GM23338 (cell line): ENCODE results near the gene PARVA. TPM values are rescaled to one million over a fixed set of nuclear protein-coding genes. Genes with fewer than 3 reads are reported as not detected.

Experiments
- ATAC-seq: fragments of 200-7000 bp; cut with Tn5 transposase; 3 replicates; pipeline ENCODE4 v1.9.1; 2020
- DNase-seq: peaks from one replicate; pipeline ENCODE4 v3.0.0-alpha.2; 2015; ENCODE audit warnings: low spot score
- H2AFZ ChIP-seq: fragments of 200-600 bp; sonication (generic); 2 replicates; pipeline ENCODE4 v1.8.0; 2016; ENCODE audit warnings: antibody characterized with exemption, mild to moderate bottlenecking, moderate library complexity
- H3F3A ChIP-seq: fragments of 200-600 bp; sonication (generic); replicated peaks from 2 replicates; pipeline ENCODE4 v1.8.0; 2017; ENCODE audit warnings: antibody characterized with exemption, mixed run types, low read depth
- H3K27ac ChIP-seq: fragments of 200-600 bp; sonication (generic); 2 replicates; pipeline ENCODE4 v1.6.1; 2016; ENCODE audit warnings: low read depth
- H3K27me3 ChIP-seq: fragments of 200-600 bp; sonication (generic); 2 replicates; pipeline ENCODE4 v1.8.0; 2016; ENCODE audit warnings: mild to moderate bottlenecking, mixed run types, moderate library complexity; ENCODE audit not compliant: insufficient read depth
- H3K36me3 ChIP-seq: fragments of 200-600 bp; sonication (generic); 2 replicates; pipeline ENCODE4 v1.8.0; 2016; ENCODE audit warnings: mild to moderate bottlenecking; ENCODE audit not compliant: insufficient read depth
- H3K4me1 ChIP-seq: fragments of 200-600 bp; sonication (generic); 2 replicates; pipeline ENCODE4 v1.8.0; 2016; ENCODE audit warnings: mild to moderate bottlenecking, moderate library complexity; ENCODE audit not compliant: insufficient read depth
- H3K4me2 ChIP-seq: fragments of 200-600 bp; sonication (generic); 2 replicates; pipeline ENCODE4 v1.7.1; 2017; ENCODE audit warnings: mixed run types
- H3K4me3 ChIP-seq: fragments of 200-600 bp; sonication (generic); 2 replicates; pipeline ENCODE4 v1.6.1; 2016; ENCODE audit warnings: mixed run types
- H3K79me2 ChIP-seq: fragments of 200-600 bp; sonication (generic); replicated peaks from 2 replicates; pipeline ENCODE4 v1.8.0; 2017; ENCODE audit warnings: mild to moderate bottlenecking; ENCODE audit not compliant: insufficient read depth
- H3K9me2 ChIP-seq: fragments of 200-600 bp; sonication (generic); 2 replicates; pipeline ENCODE4 v1.8.0; 2017; ENCODE audit not compliant: insufficient read depth
- H4K20me1 ChIP-seq: fragments of 200-600 bp; sonication (generic); replicated peaks from 2 replicates; pipeline ENCODE4 v1.8.0; 2017; ENCODE audit warnings: mild to moderate bottlenecking; ENCODE audit not compliant: insufficient read depth
- H3K27ac Mint-ChIP-seq: 2 replicates; pipeline ENCODE4 v1.8.0; 2020; ENCODE audit warnings: inconsistent platforms, mild to moderate bottlenecking, moderate library complexity, mixed read lengths
- H3K27me3 Mint-ChIP-seq: 3 replicates; pipeline ENCODE4 v1.8.0; 2022; ENCODE audit warnings: low read depth, mild to moderate bottlenecking, moderate library complexity, mixed read lengths, inconsistent platforms; ENCODE audit not compliant: insufficient read depth, poor library complexity
- H3K36me3 Mint-ChIP-seq: 3 replicates; pipeline ENCODE4 v1.8.0; 2021; ENCODE audit warnings: low read depth, mild to moderate bottlenecking, inconsistent platforms, moderate library complexity, mixed read lengths
- H3K4me1 Mint-ChIP-seq: 3 replicates; pipeline ENCODE4 v1.8.0; 2020; ENCODE audit warnings: mild to moderate bottlenecking, inconsistent platforms, mixed read lengths
- H3K4me3 Mint-ChIP-seq: 3 replicates; pipeline ENCODE4 v1.8.0; 2021; ENCODE audit warnings: moderate library complexity, mild to moderate bottlenecking, inconsistent platforms, mixed read lengths
- H3K9me3 Mint-ChIP-seq: 3 replicates; pipeline ENCODE4 v1.8.0; 2020; ENCODE audit warnings: moderate library complexity, mild to moderate bottlenecking, inconsistent platforms, mixed read lengths
- CREB1 ChIP-seq: fragments of 250-450 bp; sonication (Bioruptor Pico); IDR thresholded peaks from 2 replicates; pipeline ENCODE4 v1.5.0; 2020; ENCODE audit warnings: low read depth, mild to moderate bottlenecking, moderate library complexity
- CTCF ChIP-seq, 2 experiments: fragments of 200-600 bp in 1 of 2; sonication (generic) in 1 of 2; conservative IDR thresholded peaks; 2 replicates each; pipeline versions ENCODE4 v1.5.1 to v1.6.1; 2016 to 2017; ENCODE audit warnings: antibody characterized with exemption in 2 of 2, low read depth in 2 of 2, mild to moderate bottlenecking in 2 of 2, moderate library complexity in 1 of 2
- ETS1 ChIP-seq: IDR thresholded peaks from 2 replicates; pipeline ENCODE4 v1.6.1; 2016; ENCODE audit warnings: antibody characterized with exemption
- EZH2 ChIP-seq: fragments of 200-600 bp; sonication (generic); IDR thresholded peaks from one replicate; pipeline ENCODE4 v1.8.0; 2017; ENCODE audit warnings: antibody characterized with exemption, mild to moderate bottlenecking, low read depth; ENCODE audit not compliant: unreplicated experiment
- EZH2phosphoT487 ChIP-seq: fragments of 200-600 bp; sonication (generic); IDR thresholded peaks from one replicate; pipeline ENCODE4 v1.8.1; 2018; ENCODE audit warnings: antibody characterized with exemption; ENCODE audit not compliant: unreplicated experiment
- JUNB ChIP-seq: IDR thresholded peaks from one replicate; pipeline ENCODE4 v1.6.1; 2016; ENCODE audit warnings: antibody characterized with exemption; ENCODE audit not compliant: unreplicated experiment
- NANOG ChIP-seq: IDR thresholded peaks from 2 replicates; pipeline ENCODE4 v1.6.1; 2016; ENCODE audit warnings: antibody characterized with exemption, borderline replicate concordance
- POLR2AphosphoS5 ChIP-seq: IDR thresholded peaks from 2 replicates; pipeline ENCODE4 v1.6.1; 2016; ENCODE audit warnings: antibody characterized with exemption, low read depth
- REST ChIP-seq: IDR thresholded peaks from one replicate; pipeline ENCODE4 v1.6.1; 2018; ENCODE audit warnings: antibody characterized with exemption; ENCODE audit not compliant: unreplicated experiment
- STAT1 ChIP-seq: IDR thresholded peaks from one replicate; pipeline ENCODE4 v1.6.1; 2016; ENCODE audit warnings: antibody characterized with exemption; ENCODE audit not compliant: unreplicated experiment
- ZNF114 ChIP-seq: fragments of 250-450 bp; sonication (Bioruptor Pico); IDR thresholded peaks from 2 replicates; pipeline ENCODE4 v1.5.0; 2020; ENCODE audit warnings: mild to moderate bottlenecking, moderate library complexity
- ZNF331 ChIP-seq: fragments of 250-450 bp; sonication (Bioruptor Pico); IDR thresholded peaks from 2 replicates; pipeline ENCODE4 v1.5.0; 2020; ENCODE audit warnings: low read depth, mild to moderate bottlenecking, moderate library complexity
- ZNF462 ChIP-seq: fragments of 250-450 bp; sonication (Bioruptor Pico); IDR thresholded peaks from 2 replicates; pipeline ENCODE4 v1.5.0; 2020; ENCODE audit warnings: mild to moderate bottlenecking, moderate library complexity
- polyA plus RNA-seq: library from polyadenylated mRNA; unstranded; fragments of >200 nt; fragmentation: Nextera tagmentation; extraction: Ambion mirVana; gene quantifications from 2 replicates; pipeline ENCODE4 v1.2.1, GENCODE V29; 2016
- total RNA-seq: library from RNA; depleted of rRNA; stranded (reverse); fragments of >200 nt; shearing (Covaris generic); gene quantifications from 2 replicates; pipeline ENCODE4 v1.2.3, GENCODE V29; 2014

PARVA gene
- total and polyA plus RNA-seq, 2 experiments from 2014 or later: 5.8 to 6.9 TPM

- Histone ChIP-seq H3K27me3 (no peaks in the 10 kb centered on the region), H2AFZ (no peak overlapping the region), H3K4me2 (peak overlapping the region; percentile 48), H3K79me2 (no peaks in the 10 kb centered on the region), H3K36me3 (no peaks in the 10 kb centered on the region), H3K4me3 (no peak overlapping the region), H3K9me2 (no peaks in the 10 kb centered on the region), H3K4me1 (peaks cover 15% of the 10 kb centered on the region; the same call in 1 of the 2 replicates), H4K20me1 (no peaks in the 10 kb centered on the region), H3F3A (no peaks in the 10 kb centered on the region), H3K27ac (no peak overlapping the region)
- H3K9me3 Mint-ChIP-seq: peaks cover 1% of the 10 kb centered on the region
- TF ChIP-seq POLR2AphosphoS5 (no peak), EZH2phosphoT487 (no peak), CREB1 (CRISPR knock-in tag) (no peak), ETS1 (no peak), JUNB (no peak), STAT1 (no peak), CTCF (conservative IDR thresholded peaks at IDR 0.05; ENCODE audit: low read depth in 2 of 2) (no peak), NANOG (no peak), ZNF114 (CRISPR knock-in tag) (no peak), ZNF462 (CRISPR knock-in tag) (no peak), ZNF331 (CRISPR knock-in tag) (no peak), EZH2 (no peak), REST (no peak)
- H3K27me3 Mint-ChIP-seq: no peaks in the 10 kb centered on the region
- ATAC-seq: no peak; the same call in 2 of the 3 replicates
- H3K4me3 Mint-ChIP-seq: no peak overlapping the region
- no peak overlapping the region for H3K27ac Mint-ChIP-seq
- peaks cover 20% of the 10 kb centered on the region for H3K4me1 Mint-ChIP-seq
- peaks cover under 1% of the 10 kb centered on the region for H3K36me3 Mint-ChIP-seq
- DNase-seq: no peak
Observed at GRCh38 chr11:12494699-12495098, 117.3 kb downstream of the PARVA start.
